H1 (cell line): ENCODE results near the gene RNF135. TPM values are rescaled to one million over a fixed set of nuclear protein-coding genes. Genes with fewer than 3 reads are reported as not detected.

Experiments used
- CTCF ChIA-PET: fragments of 300-600 bp; sonication (Branson Sonifier 250); formaldehyde crosslinking; loops from one replicate; lab custom pipeline; 2021; ENCODE audit not compliant: partially characterized antibody; lab: Charles Lee
- POLR2A ChIA-PET: fragments of 300-600 bp; sonication (Branson Sonifier 250); formaldehyde crosslinking; loops from one replicate; lab custom pipeline; 2021; ENCODE audit warnings: inconsistent platforms; ENCODE audit not compliant: partially characterized antibody; lab: Charles Lee
- DNase-seq, 2 experiments: peaks; one replicate each; pipeline versions ENCODE4 v3.0.0 to v3.0.0-alpha.2; 2010 to 2022; ENCODE audit warnings: low spot score in 2 of 2, low read depth in 1 of 2, mixed read lengths in 1 of 2
- FAIRE-seq: peaks from 2 replicates; lab custom pipeline; 2011; peaks lifted over from hg19 to GRCh38; lab: Jason Lieb, UNC
- H2AFZ ChIP-seq: 2 replicates; pipeline ENCODE4 v1.8.1; 2012; ENCODE audit warnings: low read length, inconsistent platforms
- H2AK5ac ChIP-seq: 2 replicates; pipeline ENCODE4 v1.6.1; 2013; ENCODE audit warnings: low read depth, low read length
- H2BK120ac ChIP-seq: replicated peaks from 2 replicates; pipeline ENCODE3; 2013; ENCODE audit warnings: low read depth, low read length, inconsistent platforms
- H2BK12ac ChIP-seq: 2 replicates; pipeline ENCODE4 v1.6.1; 2013; ENCODE audit warnings: low read depth, low read length
- H2BK15ac ChIP-seq: 2 replicates; pipeline ENCODE4 v1.6.1; 2013; ENCODE audit warnings: low read length
- H2BK20ac ChIP-seq: 2 replicates; pipeline ENCODE4 v1.6.1; 2013; ENCODE audit warnings: low read length
- H2BK5ac ChIP-seq: 2 replicates; pipeline ENCODE4 v1.6.1; 2013; ENCODE audit warnings: low read depth, low read length
- H3K14ac ChIP-seq: 2 replicates; pipeline ENCODE4 v1.6.1; 2013; ENCODE audit warnings: inconsistent platforms; ENCODE audit not compliant: insufficient read length
- H3K18ac ChIP-seq: 2 replicates; pipeline ENCODE4 v1.6.1; 2013; ENCODE audit warnings: low read length; ENCODE audit errors: extremely low read depth
- H3K23ac ChIP-seq: 2 replicates; pipeline ENCODE4 v1.6.1; 2013; ENCODE audit warnings: inconsistent platforms; ENCODE audit not compliant: insufficient read length
- H3K23me2 ChIP-seq: 2 replicates; pipeline ENCODE4 v1.6.1; 2013; ENCODE audit warnings: low read depth, low read length
- H3K27ac ChIP-seq: 2 replicates; pipeline ENCODE4 v1.6.1; 2011; ENCODE audit warnings: low read depth, low read length, inconsistent platforms
- H3K27me3 ChIP-seq, 4 experiments: replicated peaks in 1 of 4; 1 replicate in 1 of 4; 2 replicates in 3 of 4; pipeline versions ENCODE4 v1.6.1 to v1.8.1; 2011 to 2013; ENCODE audit warnings: low read length in 3 of 4, mild to moderate bottlenecking in 3 of 4, inconsistent platforms in 2 of 4, mixed read lengths in 2 of 4, moderate library complexity in 1 of 4; ENCODE audit not compliant: control insufficient read depth in 3 of 4, insufficient read depth in 3 of 4; ENCODE audit errors: extremely low read depth in 1 of 4
- H3K36me3 ChIP-seq, 4 experiments: 2 replicates each; pipeline versions ENCODE4 v1.6.1 to v1.8.1; 2011 to 2013; ENCODE audit warnings: mild to moderate bottlenecking in 4 of 4, low read length in 3 of 4, moderate library complexity in 2 of 4, control low read depth in 1 of 4, inconsistent platforms in 1 of 4; ENCODE audit not compliant: insufficient read depth in 4 of 4, control insufficient read depth in 2 of 4
- H3K4ac ChIP-seq: replicated peaks from 2 replicates; pipeline ENCODE3; 2013; ENCODE audit warnings: low read length, low read depth, mixed read lengths, inconsistent platforms; ENCODE audit not compliant: insufficient read length
- H3K4me1 ChIP-seq, 4 experiments: replicated peaks in 1 of 4; 1 replicate in 1 of 4; 2 replicates in 3 of 4; pipeline versions ENCODE4 v1.6.1 to v1.8.1; 2011 to 2013; ENCODE audit warnings: low read length in 3 of 4, inconsistent platforms in 2 of 4, mixed read lengths in 1 of 4; ENCODE audit not compliant: insufficient read depth in 4 of 4, control insufficient read depth in 3 of 4
- H3K4me2 ChIP-seq, 2 experiments: 2 replicates each; pipeline versions ENCODE4 v1.6.1 to v1.8.1; 2011 to 2013; ENCODE audit warnings: low read depth in 2 of 2, low read length in 2 of 2, control low read depth in 1 of 2, inconsistent platforms in 1 of 2, mild to moderate bottlenecking in 1 of 2; ENCODE audit not compliant: insufficient read depth in 1 of 2
- H3K4me3 ChIP-seq, 4 experiments: fragments of 200-600, 300-600 bp in 1 of 4; sonication (generic), shearing (Covaris generic), sonication (Bioruptor Twin) in 1 of 4; 2 replicates each; pipeline versions ENCODE4 v1.5.1 to v1.8.1; 2011 to 2016; ENCODE audit warnings: low read length in 4 of 4, low read depth in 3 of 4, control low read depth in 2 of 4, inconsistent platforms in 2 of 4, mild to moderate bottlenecking in 2 of 4, mixed read lengths in 1 of 4, moderate library complexity in 1 of 4; ENCODE audit not compliant: insufficient read depth in 2 of 4; ENCODE audit errors: extremely low read depth in 1 of 4
- H3K56ac ChIP-seq: replicated peaks from 2 replicates; pipeline ENCODE3; 2013; ENCODE audit warnings: low read depth, mild to moderate bottlenecking, mixed read lengths, low read length, inconsistent platforms; ENCODE audit not compliant: insufficient read length
- H3K79me1 ChIP-seq: 2 replicates; pipeline ENCODE4 v1.6.1; 2013; ENCODE audit warnings: low read depth, low read length, control low read depth
- H3K79me2 ChIP-seq, 2 experiments: 2 replicates each; pipeline versions ENCODE4 v1.6.1 to v1.8.1; 2012 to 2013; ENCODE audit warnings: low read length in 2 of 2, mild to moderate bottlenecking in 2 of 2, inconsistent platforms in 1 of 2; ENCODE audit not compliant: insufficient read depth in 2 of 2, control insufficient read depth in 1 of 2
- H3K9ac ChIP-seq, 4 experiments: replicated peaks in 1 of 4; 1 replicate in 1 of 4; 2 replicates in 3 of 4; pipeline versions ENCODE4 v1.6.1 to v1.8.1; 2011 to 2013; ENCODE audit warnings: low read depth in 3 of 4, low read length in 3 of 4, control low read depth in 2 of 4, mild to moderate bottlenecking in 2 of 4, moderate library complexity in 2 of 4, inconsistent platforms in 1 of 4; ENCODE audit errors: extremely low read depth in 1 of 4
- H3K9me3 ChIP-seq, 2 experiments: 2 replicates each; pipeline versions ENCODE4 v1.6.1 to v1.8.1; 2012 to 2013; ENCODE audit warnings: mild to moderate bottlenecking in 2 of 2, moderate library complexity in 2 of 2, control low read depth in 1 of 2, inconsistent platforms in 1 of 2, low read depth in 1 of 2, low read length in 1 of 2, mixed read lengths in 1 of 2; ENCODE audit not compliant: insufficient read depth in 2 of 2
- H4K20me1 ChIP-seq, 2 experiments: replicated peaks in 1 of 2; 2 replicates each; pipeline versions ENCODE3 to v1.8.1; 2011 to 2013; ENCODE audit warnings: inconsistent platforms in 2 of 2, low read length in 2 of 2, mild to moderate bottlenecking in 1 of 2; ENCODE audit not compliant: insufficient read depth in 2 of 2, control insufficient read depth in 1 of 2
- H4K5ac ChIP-seq: 2 replicates; pipeline ENCODE4 v1.6.1; 2013; ENCODE audit warnings: low read length, low read depth, mixed read lengths, inconsistent platforms; ENCODE audit not compliant: insufficient read length
- H4K8ac ChIP-seq: 2 replicates; pipeline ENCODE4 v1.8.0; 2013; ENCODE audit warnings: mild to moderate bottlenecking, moderate library complexity, low read length, inconsistent platforms; ENCODE audit not compliant: insufficient read depth; ENCODE audit errors: extremely low read depth
- H4K91ac ChIP-seq: replicated peaks from 2 replicates; pipeline ENCODE3; 2013; ENCODE audit warnings: low read length, mixed read lengths, inconsistent platforms; ENCODE audit not compliant: insufficient read length
- ATF3 ChIP-seq: IDR thresholded peaks from 2 replicates; pipeline ENCODE4 v1.6.1; 2011; ENCODE audit warnings: low read depth, mild to moderate bottlenecking, low read length; ENCODE audit not compliant: insufficient read depth
- EZH2 ChIP-seq: fragments of 200-600 bp; sonication (generic); IDR thresholded peaks from 2 replicates; pipeline ENCODE4 v1.7.1; 2012; ENCODE audit warnings: low read depth, mild to moderate bottlenecking, moderate library complexity, low read length, inconsistent platforms; ENCODE audit not compliant: severe bottlenecking
- SIX5 ChIP-seq: IDR thresholded peaks from 2 replicates; pipeline ENCODE4 v1.6.1; 2011; ENCODE audit warnings: mild to moderate bottlenecking, low read depth, low read length
- SP4 ChIP-seq: IDR thresholded peaks from 2 replicates; pipeline ENCODE4 v1.6.1; 2012; ENCODE audit warnings: low read length, inconsistent platforms
- TCF12 ChIP-seq: IDR thresholded peaks from 2 replicates; pipeline ENCODE4 v1.6.1; 2011; ENCODE audit warnings: low read depth, mild to moderate bottlenecking, low read length
- USF2 ChIP-seq: IDR thresholded peaks from 2 replicates; pipeline ENCODE4 v1.6.1; 2011; ENCODE audit warnings: low read length, improper control_type of control experiment
- WGBS, 2 experiments: shearing (Covaris generic) in 1 of 2; methylation state at CpG; one replicate each; pipeline versions ENCODE4 v1.1.6 to v1.1.7; 2013 to 2015; ENCODE audit warnings: low lambda C conversion rate in 2 of 2, mixed read lengths in 2 of 2, inconsistent platforms in 1 of 2, low coverage in 1 of 2, missing lambda C conversion rate in 1 of 2; ENCODE audit not compliant: insufficient replicate concordance in 2 of 2, insufficient coverage in 1 of 2, insufficient read length in 1 of 2; ENCODE audit errors: extremely low coverage in 1 of 2, missing lambda C conversion rate in 1 of 2; 5-methylcytosine and 5-hydroxymethylcytosine counted together
- polyA plus RNA-seq, 7 experiments: library from polyadenylated mRNA; depleted of rRNA in 3 of 7; stranded (reverse) in 5 of 7; unstranded in 2 of 7; fragments of >200 nt in 5 of 7; fragments of 200-250 nt in 2 of 7; gene quantifications; 1 replicate in 5 of 7; 2 replicates in 1 of 7; 4 replicates in 1 of 7; pipeline versions ENCODE4 v1.2.1 to v1.2.3, GENCODE V29; 2011 to 2013; ENCODE audit warnings: missing spikeins in 2 of 7, mixed read lengths in 2 of 7
- total RNA-seq: library from RNA; stranded (reverse); fragmentation: NEBNext Ultra II Directional; extraction: Animal tissue kit (Norgen Biotek cat#: 25700); gene quantifications from 2 replicates; pipeline ENCODE4 v1.2.1, GENCODE V29; 2021

The RNF135 gene
- total and polyA plus RNA-seq, 2 of the 8 experiments (the other 6 are each of a cell fraction or from before 2014, with no cell fraction given), result 8.8 to 9.0 TPM

- no peak overlapping the region for H3K27ac ChIP-seq
- FAIRE-seq, result no peak
- H3K23ac ChIP-seq, result no peak overlapping the region
Measured at GRCh38 chr17:30926516-30926915, 44.3 kb upstream of the RNF135 start.

More at GRCh38 chr17:30926516-30926915, 44.3 kb upstream of the RNF135 start:
- 84% methylated on average over 6 of the region's 6 CpGs; no CpG with 5 or more reads in 1 of the 2 experiments for WGBS, 2 experiments
- ChIA-PET CTCF (interaction anchor here (0.6 to 1.2 kb wide), 2 partner anchors 283 to 730 kb away, joined by 3 read pairs; no protein-coding TSS in a partner anchor), POLR2A (no interaction called here)
- Histone ChIP-seq H3K14ac (no peak overlapping the region), H3K4me3 (no peak overlapping the region), H2BK20ac (no peak overlapping the region), H3K9ac (no peak overlapping the region), H3K4me1 (peaks cover 0 to 4% (median 1%) of the 10 kb centered on the region in 4 experiments; a peak in 2 of 7 replicates), H3K36me3 (no peaks in the 10 kb centered on the region), H3K79me2 (no peaks in the 10 kb centered on the region), H4K20me1 (no peaks in the 10 kb centered on the region), H2AFZ (no peak overlapping the region), H2BK12ac (no peak overlapping the region), H3K9me3 (no peaks in the 10 kb centered on the region), H2AK5ac (no peak overlapping the region), H4K8ac (no peak overlapping the region), H4K91ac (no peak overlapping the region), H3K4ac (no peak overlapping the region), H2BK15ac (no peak overlapping the region), H3K79me1 (no peaks in the 10 kb centered on the region), H2BK5ac (no peak overlapping the region), H3K4me2 (no peak overlapping the region), H2BK120ac (no peak overlapping the region), H3K27me3 (peaks cover 16 to 31% (median 24%) of the 10 kb centered on the region in 4 experiments)
- DNase-seq, result no peak
- TF ChIP-seq SP4 (no peak), TCF12 (no peak), EZH2 (no peak), ATF3 (no peak), SIX5 (no peak), USF2 (no peak)
- TF ChIP-seq, all 59 proteins: peak for 0
- H3K18ac ChIP-seq, result no peak overlapping the region
- peaks cover 5% of the 10 kb centered on the region for H3K23me2 ChIP-seq
- no peak overlapping the region for H3K56ac ChIP-seq
- H4K5ac ChIP-seq, result no peak overlapping the region
